HG02759 (cell line): Measurements from ENCODE around the gene UNC93A.
"Not testable (repeated sequence)": the region's sequence is repeated elsewhere in the genome, so short reads cannot be mapped to it uniquely, and the experiment has no call there.

Source experiments
- ATAC-seq: cut with Tn5 transposase; IDR thresholded peaks from one replicate; pipeline ENCODE4 v1.9.1; 2021; ENCODE audit warnings: mild to moderate bottlenecking, moderate library complexity; ENCODE audit not compliant: unreplicated experiment

Gene UNC93A

DNA sequence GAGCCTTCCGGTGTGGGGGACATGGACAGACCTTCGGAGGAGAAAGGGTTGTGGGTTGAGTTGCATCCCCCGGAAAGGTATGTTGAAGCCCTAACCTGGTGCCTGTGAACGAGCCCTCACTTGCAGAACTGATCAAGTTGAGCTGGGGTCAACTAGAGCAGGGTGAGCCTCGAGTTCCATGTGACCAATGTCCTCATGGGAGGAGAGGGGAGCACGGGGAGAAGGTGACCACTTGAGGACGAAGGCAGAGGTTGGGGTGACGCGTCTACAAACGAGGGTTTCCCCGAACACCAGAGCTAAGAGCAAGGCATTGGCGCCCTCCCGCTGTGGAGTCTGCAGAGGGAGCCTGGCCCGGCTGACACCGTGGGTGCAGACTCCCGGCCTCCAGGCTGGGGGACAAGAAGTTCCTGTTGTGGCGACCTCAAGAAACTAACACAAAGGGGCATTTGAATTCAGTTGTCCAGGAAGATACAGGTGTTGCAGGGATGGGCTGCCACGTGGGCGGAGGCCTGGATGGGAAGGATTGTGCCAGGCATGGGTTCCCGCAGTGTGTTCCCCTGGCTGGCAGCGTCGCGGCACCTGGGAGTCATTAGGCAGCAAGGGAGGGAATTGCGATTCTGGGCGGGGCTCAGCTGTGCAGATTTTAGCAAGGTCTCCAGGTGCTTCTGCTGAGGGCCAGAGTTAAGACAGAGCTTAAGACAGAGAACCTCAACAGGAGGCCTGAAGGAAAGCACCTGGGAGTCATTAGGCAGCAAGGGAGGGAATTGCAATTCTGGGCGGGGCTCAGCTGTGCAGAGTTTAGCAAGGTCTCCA lies 20.4 kb upstream of the UNC93A start:
- ATAC-seq = no peak

DNA sequence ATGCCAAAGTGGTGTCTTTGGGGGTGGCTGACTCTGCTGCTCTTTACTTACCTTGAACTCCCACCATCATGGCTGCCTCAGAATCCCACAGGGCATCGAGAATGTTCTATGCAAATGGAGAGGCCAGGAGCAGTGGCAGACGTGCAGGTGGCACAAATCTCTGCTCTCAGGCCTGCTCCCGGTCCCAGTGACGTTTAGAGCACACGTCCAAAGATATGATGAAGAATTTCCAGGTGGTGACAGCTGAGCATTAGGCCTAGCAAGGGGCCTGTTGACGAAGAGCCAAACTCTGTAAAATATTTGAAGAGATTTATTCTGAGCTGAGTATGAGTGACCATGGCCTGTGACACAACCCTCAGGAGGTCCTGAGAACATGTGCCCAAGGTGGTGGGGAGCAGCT lies 19.0 kb upstream of the UNC93A start:
- no peak for ATAC-seq

- ATAC-seq = no peak
Observed at GRCh38 chr6:167272696-167273379, 18.3 kb upstream of the UNC93A start.

- ATAC-seq = no peak
Observed at GRCh38 chr6:167274270-167274669, 16.8 kb upstream of the UNC93A start.

- no peak for ATAC-seq
Observed at GRCh38 chr6:167275001-167275400, 16.1 kb upstream of the UNC93A start.

DNA sequence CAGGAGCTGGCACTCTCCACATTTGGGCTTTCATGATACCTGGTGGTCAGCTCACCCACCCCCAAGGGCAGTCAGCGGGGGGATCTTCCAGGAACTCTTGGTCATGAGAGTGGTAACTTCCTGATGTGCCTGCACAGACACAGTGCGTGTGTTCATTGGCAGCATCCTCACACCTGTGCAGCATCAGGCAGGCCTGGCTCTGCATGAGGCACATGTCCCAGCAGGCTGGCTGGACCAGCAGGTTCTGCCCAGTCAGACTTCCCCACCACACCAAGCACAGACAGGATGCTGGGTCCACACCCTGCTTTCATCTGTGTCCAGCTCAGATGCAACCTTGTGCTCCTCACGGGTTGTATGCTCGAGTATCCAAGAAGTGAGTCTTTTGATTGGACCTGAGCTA lies 15.7 kb upstream of the UNC93A start:
- ATAC-seq = no peak

GRCh38 chr6:167276772-167277533 lies 14.2 kb upstream of the UNC93A start:
- no peak for ATAC-seq

GRCh38 chr6:167278173-167278940 lies 12.8 kb upstream of the UNC93A start:
- not testable (repeated sequence) for ATAC-seq

DNA sequence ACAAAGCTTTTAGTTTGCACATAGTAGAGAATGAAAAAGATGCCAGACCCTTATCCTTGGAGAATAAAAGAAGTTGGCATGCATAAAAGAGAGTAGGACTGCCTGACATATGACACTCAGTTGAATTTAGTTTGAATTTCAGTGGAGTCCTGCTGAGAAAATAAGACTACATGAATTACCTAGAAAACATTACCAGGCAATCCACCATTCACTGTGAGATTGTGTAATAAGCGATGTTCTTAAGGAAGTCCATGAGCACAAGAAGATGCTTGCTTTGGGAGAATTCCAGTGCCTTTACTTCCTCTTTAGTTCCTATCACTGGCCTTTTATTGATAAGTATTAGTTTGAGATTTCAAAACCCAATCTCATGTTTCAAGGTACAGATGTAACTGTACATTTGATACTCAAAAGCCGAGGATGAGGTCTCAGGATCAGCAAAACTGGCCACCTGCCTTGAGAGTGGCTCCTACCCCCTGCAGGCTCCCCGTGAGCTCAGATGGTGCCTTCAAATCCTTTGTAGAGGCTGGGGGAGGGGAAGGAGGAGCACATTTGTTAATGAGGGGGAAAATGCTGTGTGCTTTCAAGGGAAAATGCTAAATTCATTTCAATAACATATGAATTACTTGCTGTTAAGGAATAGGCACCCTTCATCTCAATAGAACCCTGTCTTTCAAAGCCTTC lies 11.2 kb upstream of the UNC93A start:
- no peak for ATAC-seq

DNA sequence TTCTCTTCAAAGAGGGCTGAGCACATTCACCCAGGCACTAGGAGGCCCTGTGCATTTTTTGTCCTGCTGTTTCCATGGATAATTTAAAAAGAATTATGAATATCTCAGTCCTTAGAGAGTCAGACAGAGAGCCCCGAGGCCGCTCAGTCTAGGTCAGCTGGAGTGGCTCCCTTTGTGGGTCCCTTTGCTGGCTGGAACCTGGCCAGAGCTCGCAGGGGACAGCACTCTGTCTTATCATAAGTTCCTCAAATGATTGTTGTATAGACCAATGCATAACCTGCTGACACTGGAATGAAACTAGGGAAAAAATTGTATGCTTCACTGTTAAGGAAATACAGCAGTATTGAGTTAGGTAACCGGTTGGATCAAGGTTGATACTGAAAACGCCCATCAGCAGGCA lies 10.6 kb upstream of the UNC93A start:
- not testable (repeated sequence) for ATAC-seq

- ATAC-seq = no peak
Observed at GRCh38 chr6:167282165-167282564, 8.9 kb upstream of the UNC93A start.

- not testable (repeated sequence) for ATAC-seq
Observed at GRCh38 chr6:167284565-167284964, 6.5 kb upstream of the UNC93A start.

GRCh38 chr6:167285077-167285770 lies 5.9 kb upstream of the UNC93A start:
- ATAC-seq = no peak

GRCh38 chr6:167287513-167288048 lies 3.5 kb upstream of the UNC93A start:
- no peak for ATAC-seq

DNA sequence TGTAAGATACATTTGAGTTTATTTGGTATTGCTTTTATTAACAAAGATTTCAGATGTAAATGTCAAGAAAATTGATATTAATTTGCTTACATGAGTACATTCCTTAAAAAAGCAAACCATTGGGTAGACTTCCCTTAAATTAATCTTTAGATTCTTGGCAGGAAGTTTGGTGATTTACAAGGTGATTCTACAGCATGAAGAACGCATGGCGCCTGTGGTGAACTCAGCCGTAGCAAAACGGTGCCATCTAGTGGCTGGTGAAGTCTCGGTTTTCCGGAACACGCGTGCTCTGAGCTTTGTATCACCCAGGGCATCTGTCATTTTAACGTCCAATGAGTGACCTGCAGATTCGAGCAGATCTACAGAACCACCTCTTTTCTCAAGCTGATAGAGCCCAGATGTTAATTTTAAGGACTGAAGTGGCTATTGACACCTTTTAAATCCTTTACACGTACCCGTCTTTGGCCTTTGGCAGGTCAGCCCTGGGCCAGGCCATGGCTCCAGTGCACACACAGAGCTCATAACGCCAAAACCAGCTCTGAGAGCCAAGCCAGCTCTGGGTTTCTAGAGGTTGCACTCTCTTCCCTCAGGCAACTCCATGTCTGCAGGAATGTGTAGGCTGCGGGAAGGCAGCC lies 2.4 kb upstream of the UNC93A start:
- ATAC-seq = peak; percentile 87

DNA sequence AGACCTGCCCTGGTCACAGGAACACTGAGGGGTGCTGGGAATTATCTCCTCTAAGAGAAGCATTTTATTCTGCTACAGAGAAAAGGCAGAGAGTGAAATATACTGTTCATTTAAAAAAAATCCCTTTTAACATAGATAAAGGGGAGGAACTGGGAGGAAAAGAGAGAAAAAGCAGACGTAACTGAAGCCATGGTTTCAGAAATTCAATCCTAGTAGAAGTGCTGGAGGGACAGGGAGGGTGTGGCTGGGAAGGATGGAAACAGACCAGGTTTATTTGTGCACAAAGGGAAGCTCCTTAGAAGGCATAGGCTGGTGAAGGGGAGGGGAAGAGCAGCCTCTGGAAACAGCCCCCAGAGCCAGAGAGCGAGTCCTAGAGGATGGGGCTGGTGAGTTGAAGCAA lies 1.8 kb upstream of the UNC93A start:
- ATAC-seq = not testable (repeated sequence)

DNA sequence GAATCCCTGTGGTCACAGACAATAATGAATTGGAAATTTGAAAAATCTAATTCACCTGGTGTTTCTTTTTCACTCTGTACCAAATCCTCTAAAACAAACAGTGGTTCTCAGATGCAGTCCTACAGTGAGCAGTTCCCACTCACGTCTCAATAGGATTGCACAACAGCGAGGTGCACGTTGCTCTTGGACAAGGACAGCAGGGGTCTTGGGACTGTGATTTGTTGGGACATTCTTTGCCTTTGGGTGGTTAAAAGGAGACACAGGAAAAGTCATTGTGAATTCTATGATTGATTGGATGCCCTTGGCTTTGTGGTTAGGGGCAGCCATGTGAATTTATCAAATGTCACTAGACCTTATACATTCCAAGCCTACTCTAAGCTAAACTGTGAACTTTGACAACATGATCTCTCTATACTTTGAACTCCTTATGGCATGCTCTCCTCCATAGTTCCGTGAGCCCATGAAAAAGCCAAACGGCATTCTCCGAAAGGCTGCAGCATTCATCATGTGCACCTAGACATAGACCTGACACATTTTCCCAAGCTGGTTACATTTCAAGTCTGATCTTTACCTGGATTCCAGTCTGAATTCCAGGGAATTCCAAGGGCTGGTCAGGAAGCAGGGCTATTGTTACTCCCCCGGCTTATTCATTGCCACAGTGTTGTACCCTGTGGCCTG lies 647 bp downstream of the UNC93A start:
- ATAC-seq = no peak

DNA sequence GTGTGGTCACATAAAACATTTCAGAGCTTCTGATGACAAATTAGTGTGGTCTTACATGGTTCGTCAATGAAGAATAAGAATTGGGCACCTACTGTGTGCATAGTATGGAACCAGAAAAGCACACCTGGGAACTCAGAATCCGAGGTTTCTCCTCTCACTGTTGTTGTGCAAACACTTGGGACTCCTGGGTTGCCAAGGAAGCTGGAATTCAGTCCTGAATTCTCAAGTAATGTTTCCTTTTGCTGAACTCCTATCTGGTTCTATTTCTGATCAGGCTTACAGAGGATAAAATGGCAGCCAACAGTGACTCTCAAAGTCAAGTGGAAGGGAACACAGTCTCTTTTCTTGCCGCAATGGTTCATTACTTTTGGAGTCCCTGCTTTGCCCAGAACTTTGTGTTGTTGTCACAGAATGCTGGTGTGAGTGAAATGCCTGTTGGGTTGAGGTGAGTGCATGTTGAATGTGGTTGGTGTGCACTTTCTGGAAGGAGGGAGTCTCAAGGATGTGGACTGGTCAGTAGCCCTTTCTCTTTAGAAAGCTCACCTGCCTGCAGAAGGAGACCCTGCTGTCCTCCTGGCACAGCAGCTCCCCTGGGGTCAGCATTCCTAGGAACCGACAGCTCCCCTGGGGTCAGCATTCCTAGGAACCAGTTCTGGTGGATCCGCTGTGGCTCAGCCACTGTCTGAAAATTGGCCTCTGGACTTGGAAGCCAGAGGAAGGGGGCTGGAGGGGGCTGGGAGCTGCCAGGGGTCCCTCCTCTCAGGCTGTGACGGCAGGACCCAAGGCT lies 1.4 kb downstream of the UNC93A start:
- no peak for ATAC-seq
